ENCODE results near the gene ACTA2. TPM values are rescaled to one million over a fixed set of nuclear protein-coding genes. Genes with fewer than 3 reads are reported as not detected.
A peak's percentile ranks its signal among the peaks of the same experiment; 100 is the strongest.

The ACTA2 gene
- total RNA-seq, 4 donors from 2014 or later = 64.6 to 1,343 (median 285) TPM

DNA sequence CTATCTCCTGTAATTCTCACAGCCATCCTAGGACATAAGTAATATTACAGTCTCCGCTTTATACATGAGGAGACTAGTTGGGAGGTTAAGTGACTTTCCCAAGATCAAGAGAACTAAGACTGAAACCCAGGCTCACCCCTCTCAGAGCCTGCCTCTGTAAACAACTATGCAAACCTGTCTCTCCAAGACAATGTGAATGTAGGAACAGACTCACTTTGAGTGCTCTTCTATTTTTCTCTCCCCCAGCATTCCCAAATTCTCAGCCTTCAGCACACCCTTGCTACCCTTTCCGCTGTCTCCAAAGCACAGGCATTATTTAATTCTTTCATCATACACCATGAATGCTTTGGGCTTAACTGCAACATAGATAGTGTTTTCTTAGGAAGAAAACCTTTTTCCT is 13.6 kb downstream of the ACTA2 start:
- TF ChIP-seq POLR2A (IDR thresholded peaks at IDR 0.05) (no peak), CTCF (IDR thresholded peaks at IDR 0.05) (no peak)

GRCh38 chr10:88938039-88938438 is 14.5 kb downstream of the ACTA2 start:
- TF ChIP-seq POLR2A (IDR thresholded peaks at IDR 0.05) (no peak), CTCF (IDR thresholded peaks at IDR 0.05) (no peak)
- 53 to 83% methylated on average over 3 of the region's 3 CpGs for WGBS, 2 donors
- Histone ChIP-seq H3K4me3 (no peak overlapping the region), H3K36me3 (peaks cover 0 to 65% (median 0%) of the 10 kb centered on the region in 3 donors), H3K27me3 (no peaks in the 10 kb centered on the region), H3K27ac (peak overlapping the region in 2 of 4 donors; percentile 25 to 45), H3K9me3 (no peaks in the 10 kb centered on the region), H3K4me1 (peaks cover 6 to 33% (median 7%) of the 10 kb centered on the region in 3 donors)
- intact Hi-C loops (cut with DNase I) = loop anchor here (5.0 kb wide), 2 partner anchors 49 to 279 kb away; no protein-coding TSS in a partner anchor
- no peak for DNase-seq

More for the DNA sequence above, 13.6 kb downstream of the ACTA2 start:
- peaks cover 0 to 73% (median 0%) of the 10 kb centered on the region in 3 donors for H3K36me3 ChIP-seq
- no peak overlapping the region for H3K4me3 ChIP-seq
- no peaks in the 10 kb centered on the region for H3K9me3 ChIP-seq
- peaks cover 6 to 33% (median 7%) of the 10 kb centered on the region in 3 donors for H3K4me1 ChIP-seq
- DNase-seq = no peak
- WGBS, 2 donors = 89 to 93% methylated on average over 2 of the region's 2 CpGs
- peak overlapping the region in 1 of 4 donors; percentile 3 for H3K27ac ChIP-seq
- intact Hi-C loops (cut with DNase I) = loop anchor here (5.0 kb wide), 2 partner anchors 48 to 278 kb away; no protein-coding TSS in a partner anchor
- no peaks in the 10 kb centered on the region for H3K27me3 ChIP-seq

DNA sequence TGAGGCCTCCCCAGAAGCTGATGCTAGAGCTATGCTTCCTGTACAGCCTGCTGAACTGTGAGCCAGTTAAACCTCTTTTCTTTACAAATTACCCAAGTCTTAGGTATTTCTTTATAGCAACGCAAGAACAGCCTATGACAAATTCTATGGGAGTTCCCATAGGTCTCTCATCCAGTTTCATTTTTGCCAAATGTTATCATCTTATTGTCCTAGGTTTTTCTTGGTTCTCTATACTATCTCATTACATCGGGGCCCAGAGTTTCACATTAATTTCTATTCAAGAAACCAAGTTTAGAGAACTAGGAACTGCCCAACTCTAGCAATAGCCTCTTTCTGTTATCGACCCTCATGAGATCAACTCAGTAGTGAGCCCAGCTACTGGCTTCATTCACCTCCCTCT is 15.9 kb downstream of the ACTA2 start:
- WGBS, 2 donors = 65 to 73% methylated on average over 3 of the region's 3 CpGs
- peaks cover 6 to 35% (median 10%) of the 10 kb centered on the region in 3 donors for H3K4me1 ChIP-seq
- intact Hi-C loops (cut with DNase I) = loop anchor here (5.0 kb wide), 2 partner anchors 51 to 281 kb away; no protein-coding TSS in a partner anchor
- TF ChIP-seq CTCF (IDR thresholded peaks at IDR 0.05) (no peak), POLR2A (IDR thresholded peaks at IDR 0.05) (no peak)
- H3K36me3 ChIP-seq = peaks cover 0 to 51% (median 0%) of the 10 kb centered on the region in 3 donors
- no peak for DNase-seq
- no peak overlapping the region for H3K4me3 ChIP-seq
- peak overlapping the region in 3 of 4 donors; percentile 66 to 70 (median 70) for H3K27ac ChIP-seq
- no peaks in the 10 kb centered on the region for H3K9me3 ChIP-seq
- no peaks in the 10 kb centered on the region for H3K27me3 ChIP-seq

DNA sequence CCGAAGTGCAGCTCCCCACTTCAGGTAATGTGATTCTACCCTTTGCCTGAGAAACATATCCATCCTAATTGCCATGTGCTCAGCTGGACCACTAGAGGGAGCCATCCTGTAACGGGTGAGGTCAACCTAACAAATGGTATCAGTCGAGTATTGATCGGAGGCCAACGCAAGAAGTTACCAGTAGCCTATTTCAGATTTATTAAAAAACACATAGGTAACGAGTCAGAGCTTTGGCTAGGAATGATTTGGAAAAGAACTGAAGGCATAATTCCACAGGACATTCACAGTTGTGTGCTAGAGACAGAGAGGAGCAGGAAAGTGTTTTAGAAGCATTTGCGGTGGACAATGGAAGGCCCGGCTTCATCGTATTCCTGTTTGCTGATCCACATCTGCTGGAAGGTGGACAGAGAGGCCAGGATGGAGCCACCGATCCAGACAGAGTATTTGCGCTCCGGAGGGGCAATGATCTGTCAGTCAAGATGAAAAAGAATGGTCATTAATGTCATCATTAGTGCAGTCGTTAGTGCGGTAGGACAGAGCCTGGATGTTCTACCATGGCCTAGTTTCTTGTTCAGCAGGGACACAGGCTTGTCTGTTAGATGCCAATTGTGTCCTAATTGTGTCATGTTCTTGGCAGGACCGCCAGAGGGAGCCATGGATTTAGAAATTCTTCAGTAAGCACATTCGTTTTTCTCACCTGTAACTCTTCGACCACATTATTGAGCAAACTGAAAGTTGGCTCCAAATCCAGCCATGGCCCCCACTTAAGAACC is 17.5 kb downstream of the ACTA2 start:
- intact Hi-C loops (cut with DNase I) = loop anchor here (5.0 kb wide), 3 partner anchors 52 to 282 kb away; no protein-coding TSS in a partner anchor
- H3K27me3 ChIP-seq = no peaks in the 10 kb centered on the region
- H3K4me3 ChIP-seq = peak overlapping the region in 1 of 4 donors; percentile 17
- 26 to 28% methylated on average over 17 of the region's 17 CpGs for WGBS, 2 donors
- H3K36me3 ChIP-seq = peaks cover 0 to 37% (median 0%) of the 10 kb centered on the region in 3 donors
- H3K27ac ChIP-seq = peak overlapping the region; percentile 64 to 77 (median 70)
- TF ChIP-seq POLR2A (IDR thresholded peaks at IDR 0.05) (no peak), CTCF (IDR thresholded peaks at IDR 0.05) (peak; percentile 68 to 89 (median 84))
- H3K9me3 ChIP-seq = no peaks in the 10 kb centered on the region
- H3K4me1 ChIP-seq = peaks cover 6 to 33% (median 10%) of the 10 kb centered on the region in 3 donors
- DNase-seq = no peak

DNA sequence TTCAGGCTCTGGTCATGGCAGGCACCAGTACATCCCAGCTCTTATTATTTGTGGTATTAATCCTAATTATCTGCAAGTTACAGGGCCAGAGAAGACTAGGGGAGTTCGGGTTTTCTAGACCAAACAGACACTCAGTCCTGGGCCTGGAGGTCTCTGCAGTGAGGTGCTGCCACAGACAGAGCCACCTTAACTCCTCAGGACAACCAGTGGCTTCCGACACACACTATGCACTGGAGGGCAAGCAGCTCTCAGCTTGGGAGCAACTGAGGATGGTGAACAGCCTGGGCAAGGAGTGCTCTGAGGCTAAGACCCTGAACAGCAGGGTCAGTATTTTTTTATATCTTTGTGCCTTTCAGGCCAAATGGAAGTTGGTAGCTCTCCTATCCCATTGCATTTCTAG is 19.0 kb downstream of the ACTA2 start:
- Histone ChIP-seq H3K27ac (peak overlapping the region in 3 of 4 donors; percentile 57 to 74 (median 65)), H3K4me1 (peaks cover 6 to 33% (median 10%) of the 10 kb centered on the region in 3 donors), H3K4me3 (no peak overlapping the region), H3K27me3 (no peaks in the 10 kb centered on the region), H3K9me3 (no peaks in the 10 kb centered on the region), H3K36me3 (peaks cover 0 to 22% (median 0%) of the 10 kb centered on the region in 3 donors)
- TF ChIP-seq CTCF (IDR thresholded peaks at IDR 0.05) (no peak), POLR2A (IDR thresholded peaks at IDR 0.05) (no peak)
- intact Hi-C loops (cut with DNase I) = loop anchor here (5.0 kb wide), 1 partner anchor 96 kb away; no protein-coding TSS in a partner anchor
- WGBS, 2 donors = 67% methylated on average over 2 of the region's 2 CpGs; no CpG with 5 or more reads in 1 of the 2 donors
- DNase-seq = no peak
